OCI-M2 (cell line): ENCODE data around the gene GABRA4.

ENCODE experiments used
- DNase-seq: peaks from one replicate; lab custom pipeline; 2025; ENCODE audit not compliant: unreplicated experiment; lab: John Stamatoyannopoulos, UW

The GABRA4 gene

DNA sequence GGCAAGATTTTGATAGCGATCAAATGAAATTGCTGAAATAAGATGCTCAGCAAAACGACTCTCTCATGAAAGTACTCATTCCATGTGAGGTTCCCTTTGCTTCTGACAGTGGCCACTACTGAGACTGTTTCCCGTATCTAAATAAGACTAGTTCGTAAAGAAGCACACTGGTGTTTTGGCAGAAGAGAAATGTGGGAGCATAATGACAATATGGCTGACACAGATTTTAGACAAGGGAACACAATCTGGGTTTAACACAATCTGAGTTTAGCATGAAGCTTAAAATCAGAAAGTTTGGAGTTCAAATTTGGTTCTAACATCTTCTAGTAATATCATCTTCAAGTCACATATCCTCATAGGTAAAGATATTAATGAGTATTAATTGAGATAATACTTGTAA lies 13.7 kb downstream of the GABRA4 start:
- no peak for DNase-seq

DNA sequence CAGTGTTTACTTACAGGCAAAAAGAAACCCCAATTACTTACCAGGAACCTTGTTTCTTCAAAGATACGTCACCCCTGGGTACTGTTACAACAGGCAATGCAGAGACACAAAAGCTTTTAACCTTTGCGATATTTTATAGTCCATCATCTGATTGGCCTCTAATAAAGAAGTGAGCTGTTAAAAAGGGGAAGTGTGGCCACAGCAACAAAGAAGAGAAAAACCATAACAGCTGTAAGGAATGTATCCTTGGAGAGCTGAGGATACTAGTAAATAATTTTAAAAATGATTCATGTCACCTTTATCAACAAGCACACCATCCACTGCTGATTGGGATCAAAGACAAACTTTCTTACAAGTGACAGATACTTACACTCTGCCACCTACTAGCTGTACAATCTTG lies 14.1 kb downstream of the GABRA4 start:
- no peak for DNase-seq

DNA sequence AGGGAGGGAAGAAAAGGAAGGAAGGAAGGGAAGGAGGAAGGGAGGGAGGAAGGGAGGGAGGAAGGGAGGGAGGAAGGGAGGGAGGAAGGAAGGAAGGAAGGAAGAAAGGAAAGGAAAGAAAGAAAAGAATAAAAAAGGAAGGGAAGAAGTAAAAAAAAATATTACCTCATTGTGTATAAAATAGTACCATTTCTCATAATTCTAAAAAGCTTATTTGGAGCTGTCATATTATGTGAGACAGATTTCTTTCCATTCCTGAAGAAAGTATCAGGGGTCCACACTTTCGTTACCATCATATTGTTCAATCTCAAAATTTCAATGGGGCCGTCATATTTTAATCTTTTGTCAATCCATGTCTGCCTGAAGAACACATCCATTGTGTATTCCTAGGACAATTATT lies 16.1 kb downstream of the GABRA4 start:
- no peak for DNase-seq

DNA sequence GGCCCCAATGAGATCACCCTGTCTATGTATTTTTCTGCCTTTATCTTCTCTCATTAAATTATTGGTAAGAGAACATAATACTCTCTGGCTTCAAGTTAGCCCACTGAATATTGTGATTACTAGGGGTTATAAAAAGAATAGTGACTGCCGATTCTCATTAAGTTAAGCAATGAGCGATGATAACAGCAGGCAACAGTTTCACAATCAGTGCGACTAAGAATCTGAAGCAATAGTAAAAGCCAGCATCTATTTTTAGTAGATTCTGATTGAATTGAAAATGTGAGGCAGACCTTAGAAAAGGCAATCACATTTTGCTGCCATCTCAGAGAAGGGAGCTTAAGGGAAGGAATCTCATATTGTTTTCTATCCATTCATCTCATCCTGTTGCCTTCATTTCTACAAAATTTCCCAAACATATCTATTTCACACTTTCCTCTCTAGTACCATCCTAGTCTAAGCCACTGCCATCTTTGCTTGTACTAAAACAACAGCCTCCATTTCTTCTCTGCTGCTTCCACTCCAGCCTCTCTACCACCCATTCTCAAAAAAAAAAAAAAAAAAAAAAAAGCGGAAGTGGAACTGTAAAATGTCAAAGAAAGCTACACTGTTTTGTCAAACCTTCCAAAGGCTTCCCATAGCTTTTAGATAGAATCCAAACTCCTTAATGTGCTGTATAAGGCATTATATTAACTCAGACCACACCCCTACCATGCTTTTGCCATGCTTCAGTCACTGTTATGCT lies 17.4 kb downstream of the GABRA4 start:
- no peak for DNase-seq

DNA sequence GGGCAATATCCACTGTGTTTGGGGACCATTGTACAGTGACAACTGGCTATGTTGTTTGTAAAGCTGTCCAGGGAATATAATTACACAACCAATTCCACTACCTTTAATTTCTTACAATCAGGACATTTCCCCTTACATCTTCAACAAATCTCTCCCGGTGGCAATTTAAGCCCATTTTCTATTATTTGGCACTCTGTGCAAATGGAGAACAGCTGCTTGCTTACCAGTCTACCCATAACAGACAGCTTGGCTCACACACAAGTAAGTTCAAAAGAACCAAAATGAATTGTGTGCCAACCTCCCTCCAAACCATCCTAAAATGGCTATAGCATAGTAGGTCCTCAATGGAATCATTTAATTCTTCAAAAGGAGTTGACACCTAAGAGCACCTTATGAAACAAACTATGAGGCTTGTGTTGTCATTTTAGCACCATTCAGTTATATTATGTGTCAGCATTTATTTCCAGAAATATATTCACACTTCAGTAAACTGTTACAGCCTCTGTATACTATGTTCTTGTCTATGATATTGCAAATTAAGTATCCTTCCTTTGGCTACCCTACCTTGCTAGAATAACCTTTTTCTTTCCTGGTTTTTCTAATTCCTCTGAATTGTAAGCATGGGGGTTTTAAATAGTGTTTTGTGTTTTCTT lies 18.4 kb downstream of the GABRA4 start:
- DNase-seq, result no peak

DNA sequence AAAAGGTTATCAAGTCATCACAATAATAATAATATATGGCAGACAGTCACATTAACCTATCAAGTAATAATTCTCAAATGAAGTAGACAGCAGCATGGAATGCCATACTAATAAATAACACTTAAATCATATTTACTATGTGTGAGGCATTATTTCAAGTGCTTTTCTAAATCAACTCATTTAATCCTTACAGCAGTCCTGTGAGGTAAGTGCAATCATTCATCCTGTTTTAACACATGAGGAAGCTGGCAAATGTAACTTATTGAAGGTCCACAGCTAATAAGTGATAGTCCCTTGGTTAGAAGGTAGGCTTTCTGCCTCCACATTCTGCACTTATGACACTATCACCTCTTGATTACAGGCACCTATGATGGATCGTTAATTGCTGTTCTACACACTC lies 24.5 kb downstream of the GABRA4 start:
- DNase-seq, result no peak

DNA sequence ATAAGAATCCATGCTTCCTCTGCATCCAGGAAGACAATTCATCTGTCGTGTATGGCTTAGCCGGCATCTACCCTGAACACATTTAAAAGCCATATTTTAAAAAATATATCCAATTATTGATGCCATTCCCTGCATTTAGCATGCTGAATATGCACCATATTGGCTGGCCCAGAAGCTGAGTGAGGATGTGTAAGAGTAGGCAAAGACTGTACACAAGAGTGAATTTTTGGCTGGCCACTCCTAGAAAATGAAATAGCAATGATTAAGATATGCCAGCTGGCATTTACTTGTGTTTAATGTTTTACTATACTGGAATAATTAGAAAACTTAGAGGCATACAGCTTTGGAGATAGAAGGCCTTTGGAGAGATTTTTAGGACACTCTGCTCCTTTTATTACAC lies 25.8 kb downstream of the GABRA4 start:
- no peak for DNase-seq

DNA sequence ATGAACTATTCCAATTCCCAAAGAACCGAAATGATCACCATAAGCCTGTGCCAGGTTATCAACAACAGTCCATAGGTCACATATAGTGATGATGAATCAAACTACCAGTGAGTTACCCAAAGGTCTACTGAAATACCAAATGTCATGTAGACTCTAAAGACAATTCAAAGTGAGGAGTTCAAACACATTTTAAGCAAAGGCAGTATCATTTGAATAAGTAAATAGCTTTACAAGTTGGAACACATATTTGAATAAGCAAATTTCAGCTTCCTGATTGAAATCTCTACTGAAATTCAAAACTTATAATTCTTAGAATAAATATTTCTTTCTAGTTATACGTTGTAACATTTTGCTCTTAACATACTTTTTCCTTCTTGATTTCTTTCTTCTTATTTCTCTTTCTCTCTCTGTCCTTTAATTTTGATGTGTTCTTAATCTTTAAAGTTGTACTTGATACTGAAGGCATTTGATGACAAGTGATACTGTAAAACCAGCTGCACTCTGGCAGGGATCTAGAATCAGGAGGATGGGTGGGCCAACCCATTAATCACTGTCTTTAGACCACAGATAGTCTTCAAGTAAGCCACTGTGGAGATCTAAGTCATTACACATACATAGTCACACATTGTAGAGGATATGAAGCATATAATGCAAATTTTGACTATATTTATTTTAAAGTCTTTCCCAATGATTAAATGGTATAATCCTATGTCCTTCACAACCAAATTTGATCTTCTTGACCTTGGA lies 34.5 kb downstream of the GABRA4 start:
- no peak for DNase-seq

DNA sequence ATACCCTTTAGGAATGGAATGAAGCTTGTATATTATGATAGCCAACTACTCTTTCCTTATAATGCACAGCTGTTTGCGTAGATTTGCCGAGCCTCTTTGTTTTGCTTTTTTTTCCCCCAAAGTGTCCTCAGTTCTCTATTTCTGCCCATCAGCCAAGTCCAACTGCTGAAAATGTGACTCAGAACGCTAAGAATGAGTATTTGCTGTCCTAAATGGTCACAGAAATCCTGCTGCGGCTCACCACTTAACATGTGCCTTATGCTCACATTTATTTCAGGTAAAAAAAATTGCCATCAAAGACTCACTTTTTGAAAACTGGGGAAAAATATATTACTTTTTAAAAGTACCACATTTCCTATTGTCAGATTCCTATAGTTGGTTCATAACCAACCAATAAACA lies 36.9 kb downstream of the GABRA4 start:
- DNase-seq, result no peak

DNA sequence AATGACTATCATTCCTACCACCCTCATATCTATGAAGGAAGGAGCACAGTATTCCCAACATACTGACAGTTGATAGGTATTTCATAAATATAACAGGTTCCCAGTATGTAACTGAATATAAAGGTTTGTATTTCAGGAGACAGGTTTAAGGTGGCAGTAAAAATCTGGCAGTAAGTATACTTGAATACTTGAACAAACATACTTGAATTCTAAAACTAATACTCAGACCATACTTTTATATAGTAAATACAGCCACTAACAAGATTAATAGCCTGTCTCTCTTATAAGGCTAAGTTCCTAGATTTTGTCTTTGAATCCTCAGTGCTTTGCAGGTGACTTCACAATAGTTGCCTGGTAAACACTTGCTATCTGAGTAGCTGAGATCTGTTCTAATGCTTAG lies 37.8 kb downstream of the GABRA4 start:
- DNase-seq, result no peak

DNA sequence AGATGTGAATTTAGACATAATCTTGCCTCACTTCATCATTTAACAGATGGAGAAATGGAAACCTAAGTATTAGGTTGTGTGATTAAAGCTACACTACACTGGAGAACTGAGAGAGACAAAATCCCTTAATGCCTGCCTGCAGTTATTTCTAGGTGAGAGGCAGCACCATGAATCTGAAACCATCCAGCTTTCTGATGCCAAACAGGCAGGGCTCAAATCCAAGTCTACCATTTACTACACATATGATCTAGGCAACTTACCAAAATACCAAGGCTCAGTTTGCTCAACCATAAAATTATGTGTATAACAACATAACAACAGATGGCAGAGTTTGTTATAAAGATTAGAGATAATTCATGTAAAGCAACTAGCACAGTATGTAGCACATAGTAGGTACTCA lies 38.7 kb downstream of the GABRA4 start:
- DNase-seq, result no peak

DNA sequence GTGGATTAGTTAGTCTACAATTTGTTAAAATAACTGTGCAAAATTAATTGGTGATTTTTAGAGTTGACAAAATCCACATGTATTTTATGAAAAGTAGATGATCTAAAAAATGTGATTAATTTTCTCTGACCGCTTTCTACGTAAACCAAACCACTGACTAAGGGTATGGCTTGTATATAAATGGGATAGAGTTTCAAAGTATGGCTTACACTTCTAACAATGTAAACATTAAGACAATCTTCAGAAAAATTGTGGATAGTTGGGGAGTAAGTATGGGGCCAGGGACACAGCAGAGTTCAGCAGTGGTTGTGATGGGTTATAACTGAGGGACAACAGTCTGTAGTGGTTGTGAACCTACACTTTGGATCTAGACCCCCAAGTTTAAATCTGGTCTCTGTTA lies 39.8 kb downstream of the GABRA4 start:
- DNase-seq, result no peak

DNA sequence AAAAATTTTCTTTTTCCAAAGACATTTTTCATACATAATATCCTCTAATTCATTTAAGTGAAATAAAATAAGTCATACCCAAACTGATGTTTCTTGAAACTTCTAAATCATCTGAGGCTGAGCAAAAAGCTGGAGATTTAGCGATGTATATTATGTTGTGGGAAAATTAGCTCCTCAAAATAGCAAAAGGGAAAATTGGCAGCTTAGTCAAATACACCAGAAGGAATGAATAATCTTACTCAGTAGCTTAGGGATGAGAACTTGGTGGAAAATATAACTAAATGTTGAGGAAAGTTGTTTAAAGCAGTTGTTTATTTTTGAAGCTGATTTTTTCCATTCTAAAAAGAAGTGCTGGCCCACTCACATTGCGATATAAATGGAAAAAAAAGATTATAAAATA lies 40.9 kb downstream of the GABRA4 start:
- no peak for DNase-seq

DNA sequence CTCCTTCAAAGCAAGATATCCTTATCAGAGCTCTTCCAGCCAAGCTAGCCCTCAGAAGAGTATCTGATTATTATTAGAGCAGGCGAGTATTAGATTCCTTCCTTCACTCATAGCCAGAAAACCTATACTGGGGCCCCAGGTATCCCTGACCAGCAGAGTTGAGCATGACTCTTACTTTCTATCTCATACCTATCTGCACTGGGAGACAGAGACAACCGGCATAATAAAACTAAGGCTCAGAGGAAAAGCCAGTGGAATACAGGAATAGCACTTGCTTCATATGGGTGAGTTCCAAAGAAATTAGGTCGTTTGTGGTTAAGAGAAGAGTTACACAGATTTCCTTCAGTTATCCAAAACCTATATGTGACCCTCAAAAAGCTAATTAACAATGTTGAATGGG lies 42.6 kb downstream of the GABRA4 start:
- no peak for DNase-seq

DNA sequence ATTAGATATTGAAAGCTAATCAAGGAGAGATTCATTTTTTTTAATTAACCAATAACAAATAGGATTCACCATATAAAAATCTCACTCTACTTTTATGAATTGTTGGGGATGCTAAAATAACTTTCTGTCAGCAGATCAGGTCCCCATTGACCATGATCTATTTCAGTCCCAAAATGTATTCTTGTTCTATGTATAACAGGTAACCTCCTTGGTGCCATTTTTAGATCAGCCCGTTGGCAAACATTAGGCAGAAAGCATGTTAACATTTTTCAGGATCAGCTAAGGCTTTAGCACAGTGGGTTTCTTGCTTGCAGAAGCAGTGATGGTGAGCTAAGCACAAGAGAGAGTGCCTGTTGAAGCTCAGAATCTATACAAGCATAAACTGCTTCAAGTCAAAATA lies 43.6 kb downstream of the GABRA4 start:
- DNase-seq, result no peak

DNA sequence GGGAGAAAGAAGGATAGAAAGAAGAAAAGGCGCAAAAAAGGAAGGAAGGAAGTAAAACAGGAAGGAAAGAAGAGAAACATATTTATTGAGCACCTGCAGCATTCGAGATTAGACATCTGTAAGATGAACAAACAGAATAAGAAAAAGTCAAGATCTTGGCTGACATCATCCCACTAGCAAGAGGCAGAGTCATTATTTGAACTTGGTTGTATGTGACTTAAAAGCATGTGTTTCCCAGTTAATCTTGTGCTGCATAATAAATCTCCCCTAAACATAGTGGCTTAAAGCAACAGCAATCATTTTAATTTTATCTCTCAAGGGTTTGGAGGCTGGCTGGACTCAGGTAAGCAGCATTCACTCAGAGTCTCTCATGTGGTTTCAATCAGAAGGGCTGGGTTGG lies 45.8 kb downstream of the GABRA4 start:
- DNase-seq, result no peak

DNA sequence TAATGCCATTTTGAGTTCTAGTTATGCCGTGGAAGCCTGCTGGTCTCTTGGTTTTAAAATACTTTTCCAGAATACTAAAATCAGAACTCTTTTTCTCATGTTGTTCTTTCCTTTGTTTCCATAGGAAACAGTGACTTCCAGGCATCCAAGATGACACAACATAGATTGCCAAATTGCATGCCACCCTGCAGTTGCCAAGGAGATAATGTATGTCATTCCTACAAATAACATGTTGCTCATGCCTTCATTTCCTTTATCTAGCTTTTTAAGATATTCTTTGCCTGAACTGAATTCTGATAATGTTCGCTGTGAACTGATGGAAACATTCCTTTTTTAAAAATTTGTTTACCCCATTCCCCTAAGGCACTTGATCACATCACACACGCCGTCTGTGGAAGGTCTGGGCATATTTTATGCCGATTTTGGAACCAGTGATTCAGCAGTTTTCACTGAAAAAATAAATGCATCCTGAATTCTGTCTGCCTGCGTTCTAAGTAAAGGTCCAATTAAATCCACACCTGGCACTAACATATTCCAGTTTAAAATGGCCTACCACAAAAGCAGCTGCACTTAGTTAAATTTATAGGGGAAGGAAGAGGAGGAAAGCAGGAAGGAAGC lies 46.4 kb downstream of the GABRA4 start:
- no peak for DNase-seq

DNA sequence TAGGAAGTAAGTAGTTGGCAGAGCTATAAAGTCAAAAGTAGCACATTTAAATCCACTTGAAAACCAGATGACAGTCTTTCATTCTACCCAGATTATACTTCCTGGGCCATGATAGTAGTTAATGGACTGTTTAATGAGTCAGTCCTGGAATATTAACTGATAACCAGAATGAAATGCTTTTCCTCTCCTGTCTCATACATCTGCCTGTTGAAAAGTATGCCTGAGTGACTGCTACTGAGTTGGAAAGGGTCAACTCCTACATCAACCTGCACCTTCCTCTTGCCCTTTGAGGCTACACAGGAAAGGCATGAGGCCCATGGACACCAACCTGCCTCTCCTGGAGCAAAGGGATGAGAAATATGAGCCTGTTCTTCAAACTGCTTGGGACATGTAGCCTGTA lies 48.3 kb downstream of the GABRA4 start:
- no peak for DNase-seq

DNA sequence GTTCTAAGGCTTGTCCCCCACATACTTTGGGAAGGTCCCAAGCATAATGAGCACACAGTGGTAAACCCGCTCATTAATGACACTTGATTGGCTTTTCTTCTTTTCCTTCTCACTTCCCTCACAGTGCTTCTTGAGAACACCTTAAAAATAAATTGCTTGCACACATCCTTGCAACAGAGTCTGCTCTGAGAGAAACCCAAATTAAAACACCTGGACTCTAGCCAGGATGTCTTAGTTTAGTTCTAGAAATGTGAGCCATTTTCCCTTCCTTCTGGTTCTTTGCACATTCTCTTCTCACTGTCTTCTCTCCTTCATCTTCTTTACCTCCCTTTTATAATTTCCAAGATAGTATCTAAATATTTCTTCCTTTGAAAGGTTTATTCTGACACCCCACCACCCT lies 49.0 kb downstream of the GABRA4 start:
- no peak for DNase-seq

DNA sequence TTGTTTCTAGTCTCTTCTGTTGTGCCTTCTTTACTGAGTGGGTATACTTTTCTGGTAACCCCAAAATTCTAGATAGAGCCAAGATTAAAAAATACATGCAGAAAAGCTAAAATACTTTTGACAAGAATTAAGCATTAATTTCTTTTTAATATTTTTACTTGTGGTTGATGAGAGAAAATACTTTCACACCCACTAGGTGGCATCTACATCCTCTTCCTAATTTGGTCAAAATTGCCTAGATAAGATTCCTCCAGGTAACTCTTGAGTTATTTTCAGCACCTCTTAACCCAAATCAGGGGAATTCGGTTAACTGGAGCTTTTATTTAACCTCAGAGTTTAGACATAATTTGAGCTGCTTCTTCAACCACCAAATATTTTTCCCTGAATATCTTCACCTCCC lies 55.9 kb downstream of the GABRA4 start:
- no peak for DNase-seq

DNA sequence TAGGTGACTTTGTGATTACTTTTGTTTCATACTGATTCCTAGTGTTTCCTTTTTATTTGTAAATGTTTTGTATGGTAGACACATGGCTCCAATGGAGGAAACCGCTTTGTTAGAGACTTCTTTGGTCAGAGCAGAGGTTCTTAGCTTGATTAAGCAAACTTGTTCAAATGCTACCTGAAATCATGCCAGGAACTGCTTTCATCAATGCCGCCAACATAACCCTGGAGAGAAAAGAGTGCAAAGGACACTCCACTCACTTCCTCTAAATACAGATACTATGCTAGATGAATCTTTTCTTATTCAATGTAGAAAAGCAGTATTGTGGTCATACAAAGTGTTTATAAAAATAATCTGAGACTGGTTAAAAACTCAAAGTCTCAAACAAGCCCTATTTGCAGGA lies 58.7 kb downstream of the GABRA4 start:
- DNase-seq, result no peak

DNA sequence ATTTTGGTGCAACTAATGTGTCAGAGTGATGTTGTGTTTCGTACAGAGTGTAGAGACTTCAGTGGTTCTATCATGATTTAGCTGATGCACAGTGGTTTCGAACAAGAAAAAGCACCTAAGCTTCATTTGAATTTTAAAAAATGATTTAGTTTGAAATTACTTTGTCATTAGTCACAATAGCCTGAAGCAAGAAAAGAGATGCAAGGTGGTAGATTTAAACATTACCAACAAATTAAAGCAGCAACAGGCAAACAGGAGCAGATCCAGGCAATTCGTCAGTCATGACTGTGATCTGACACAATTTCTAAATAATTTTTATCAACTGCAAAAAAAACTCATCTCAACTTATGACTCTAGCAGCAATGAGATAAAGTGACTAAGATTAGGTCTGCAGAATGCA lies 59.7 kb downstream of the GABRA4 start:
- DNase-seq, result no peak
